HAP-1 (cell line): Measurements from ENCODE around the gene GSTM5.

Source experiments
- DNase-seq, 2 experiments: peaks; one replicate each; pipeline ENCODE4 v3.0.0-alpha.2; 2016 to 2020; ENCODE audit warnings: low spot score in 2 of 2
- H3K27me3 ChIP-seq: fragments of 250-450 bp; sonication (Bioruptor Pico); 2 replicates; pipeline ENCODE4 v1.5.1; 2020; ENCODE audit warnings: low read depth, mild to moderate bottlenecking, moderate library complexity
- H3K36me3 ChIP-seq: fragments of 250-450 bp; sonication (Bioruptor Pico); replicated peaks from 2 replicates; pipeline ENCODE4 v1.5.1; 2020; ENCODE audit warnings: mild to moderate bottlenecking
- H3K4me1 ChIP-seq: fragments of 250-450 bp; sonication (Bioruptor Pico); 2 replicates; pipeline ENCODE4 v1.5.1; 2020; ENCODE audit warnings: mild to moderate bottlenecking
- H3K4me3 ChIP-seq: fragments of 250-450 bp; sonication (Bioruptor Pico); 2 replicates; pipeline ENCODE4 v1.5.1; 2020; ENCODE audit warnings: mild to moderate bottlenecking, moderate library complexity
- H3K9me3 ChIP-seq: fragments of 250-450 bp; sonication (Bioruptor Pico); 2 replicates; pipeline ENCODE4 v1.5.1; 2020; ENCODE audit warnings: mild to moderate bottlenecking, moderate library complexity
- in situ Hi-C: fragments of 300-500 bp; cut with MboI; formaldehyde crosslinking; loops from 3 replicates; pipeline ENCODE4 v1.14.3; 2020; ENCODE audit warnings: low sequenced_read_pairs, inconsistent platforms, mixed read lengths

The GSTM5 gene

DNA sequence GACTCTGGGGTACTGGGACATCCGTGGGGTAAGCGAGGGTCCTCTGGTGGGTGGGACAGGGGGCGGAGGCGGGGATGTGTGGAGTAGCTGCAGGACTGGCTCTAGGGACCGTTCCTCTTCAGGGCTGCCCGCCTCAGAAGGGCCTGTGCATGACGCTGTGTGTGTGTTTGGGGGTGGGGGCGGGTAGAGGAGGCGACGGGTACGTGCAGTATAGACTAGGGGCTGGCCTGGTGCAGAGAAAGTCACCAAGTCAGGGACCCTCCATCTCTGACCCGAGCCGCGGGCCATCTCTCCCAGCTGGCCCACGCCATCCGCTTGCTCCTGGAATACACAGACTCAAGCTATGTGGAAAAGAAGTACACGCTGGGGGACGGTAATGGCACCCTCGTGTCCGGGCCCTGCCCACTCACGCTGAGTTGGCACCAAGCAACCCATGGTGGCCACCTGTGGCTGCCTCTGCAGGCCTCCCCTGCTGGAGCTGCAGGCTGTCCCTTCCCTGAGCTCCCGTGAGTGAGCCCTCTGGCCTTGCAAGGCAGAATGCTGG lies 342 bp downstream of the GSTM5 start:
- in situ Hi-C loops, result no loop called here
- no peak for DNase-seq
- H3K36me3 ChIP-seq, result no peaks in the 10 kb centered on the region
- H3K4me1 ChIP-seq, result no peaks in the 10 kb centered on the region
- H3K27me3 ChIP-seq, result no peaks in the 10 kb centered on the region
- H3K4me3 ChIP-seq, result no peak overlapping the region
- no peaks in the 10 kb centered on the region for H3K9me3 ChIP-seq

DNA sequence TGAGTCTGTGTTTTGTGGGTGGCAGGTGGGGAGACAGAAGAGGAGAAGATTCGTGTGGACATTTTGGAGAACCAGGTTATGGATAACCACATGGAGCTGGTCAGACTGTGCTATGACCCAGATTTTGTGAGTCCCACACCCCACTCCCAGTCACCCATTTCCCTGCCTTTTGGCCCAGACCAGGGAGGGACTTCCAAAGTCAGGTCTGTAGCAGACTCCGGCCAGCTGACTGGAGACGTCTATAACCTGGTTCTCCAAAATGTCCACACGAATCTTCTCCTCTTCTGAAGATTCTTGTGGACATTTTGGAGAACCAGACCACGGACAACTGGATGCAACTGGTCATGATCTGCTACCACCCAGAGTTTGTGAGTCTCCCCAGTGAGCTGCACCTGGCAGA lies 1.6 kb downstream of the GSTM5 start:
- no peak for DNase-seq
- Histone ChIP-seq H3K9me3 (no peaks in the 10 kb centered on the region), H3K4me3 (no peak overlapping the region), H3K4me1 (no peaks in the 10 kb centered on the region), H3K36me3 (no peaks in the 10 kb centered on the region), H3K27me3 (no peaks in the 10 kb centered on the region)
- in situ Hi-C loops, result no loop called here

DNA sequence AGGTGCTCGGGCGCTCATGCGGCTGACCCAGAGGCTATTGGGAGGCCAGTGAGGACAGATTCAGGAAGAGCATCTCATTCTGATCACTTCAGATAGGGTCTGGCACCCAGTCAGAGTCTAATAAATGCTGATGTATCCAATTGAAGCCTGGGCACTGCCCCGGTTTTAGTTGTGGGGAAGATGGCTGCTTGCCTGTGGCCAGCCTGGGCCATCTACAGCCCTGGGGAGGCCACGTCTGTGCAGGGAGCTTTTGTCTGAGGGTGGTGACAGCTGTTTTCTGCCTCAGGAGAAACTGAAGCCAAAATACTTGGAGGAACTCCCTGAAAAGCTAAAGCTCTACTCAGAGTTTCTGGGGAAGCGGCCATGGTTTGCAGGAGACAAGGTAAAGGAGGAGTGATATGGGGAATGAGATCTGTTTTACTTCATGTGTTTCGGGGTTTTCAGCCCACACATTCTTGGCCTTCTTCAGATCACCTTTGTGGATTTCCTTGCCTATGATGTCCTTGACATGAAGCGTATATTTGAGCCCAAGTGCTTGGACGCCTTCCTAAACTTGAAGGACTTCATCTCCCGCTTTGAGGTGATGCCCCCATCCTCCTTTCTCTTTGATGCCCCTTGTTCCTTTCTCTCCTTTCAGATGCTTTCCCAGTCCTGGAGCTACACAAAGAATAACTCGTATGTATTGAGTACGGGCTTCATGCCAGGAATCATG lies 2.8 kb downstream of the GSTM5 start:
- no peak for DNase-seq
- no peak overlapping the region for H3K4me3 ChIP-seq
- H3K4me1 ChIP-seq, result peaks cover 7% of the 10 kb centered on the region
- H3K27me3 ChIP-seq, result no peaks in the 10 kb centered on the region
- no peaks in the 10 kb centered on the region for H3K36me3 ChIP-seq
- no peaks in the 10 kb centered on the region for H3K9me3 ChIP-seq
- in situ Hi-C loops, result no loop called here

DNA sequence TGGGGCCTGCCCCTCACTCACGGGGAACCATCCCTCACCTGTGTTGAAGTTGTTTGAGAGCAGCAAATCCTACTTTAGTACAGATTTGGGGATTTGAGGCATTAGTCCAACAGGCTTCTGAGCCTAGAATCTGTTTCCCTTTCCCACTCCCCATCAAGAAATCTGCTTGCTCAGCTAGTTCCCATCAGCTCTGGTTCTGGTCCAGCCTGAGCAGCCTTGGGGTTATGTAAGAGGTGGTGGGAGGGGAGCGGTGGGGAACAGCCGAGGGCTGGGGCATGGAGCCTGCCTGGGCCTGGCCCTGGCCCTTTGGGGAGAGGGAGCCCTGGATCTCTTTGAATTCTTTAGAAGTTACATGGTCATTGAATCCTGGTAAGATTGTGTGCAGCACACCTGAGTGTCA lies 4.1 kb downstream of the GSTM5 start:
- in situ Hi-C loops, result no loop called here
- Histone ChIP-seq H3K4me3 (no peak overlapping the region), H3K27me3 (no peaks in the 10 kb centered on the region), H3K4me1 (peaks cover 10% of the 10 kb centered on the region), H3K9me3 (no peaks in the 10 kb centered on the region), H3K36me3 (no peaks in the 10 kb centered on the region)
- no peak for DNase-seq

DNA sequence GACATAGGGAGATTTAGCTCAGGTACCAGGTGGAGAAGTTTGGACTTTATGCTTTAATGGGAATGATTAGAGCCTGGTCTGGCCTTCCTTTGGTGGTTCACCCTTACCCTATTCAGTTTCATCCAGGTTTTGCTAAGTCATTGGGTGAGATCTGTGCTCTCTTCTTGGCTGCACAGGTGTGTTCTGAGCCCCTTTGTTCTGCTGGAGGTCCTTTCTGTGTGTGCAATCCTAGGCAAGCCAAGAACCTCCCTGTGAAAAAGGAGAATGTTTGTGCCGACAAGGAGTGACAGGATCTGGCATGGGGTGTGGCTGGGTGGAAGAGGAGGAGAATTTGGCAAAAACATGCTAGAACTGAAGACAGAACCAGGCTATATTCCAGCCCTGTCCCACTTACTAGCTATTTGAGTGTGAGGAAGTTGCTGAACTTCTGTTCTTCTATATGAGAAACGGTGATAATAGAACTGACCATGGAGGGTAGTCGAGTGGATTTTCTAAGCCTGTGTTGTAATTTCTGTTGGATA lies 4.6 kb downstream of the GSTM5 start:
- in situ Hi-C loops, result no loop called here
- no peak overlapping the region for H3K4me3 ChIP-seq
- no peak for DNase-seq

DNA sequence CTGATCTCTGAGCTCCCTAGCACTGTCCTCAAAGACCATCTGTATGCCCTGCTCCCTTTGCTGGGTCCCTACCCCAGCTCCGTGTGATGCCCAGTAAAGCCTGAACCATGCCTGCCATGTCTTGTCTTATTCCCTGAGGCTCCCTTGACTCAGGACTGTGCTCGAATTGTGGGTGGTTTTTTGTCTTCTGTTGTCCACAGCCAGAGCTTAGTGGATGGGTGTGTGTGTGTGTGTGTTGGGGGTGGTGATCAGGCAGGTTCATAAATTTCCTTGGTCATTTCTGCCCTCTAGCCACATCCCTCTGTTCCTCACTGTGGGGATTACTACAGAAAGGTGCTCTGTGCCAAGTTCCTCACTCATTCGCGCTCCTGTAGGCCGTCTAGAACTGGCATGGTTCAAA lies 5.7 kb downstream of the GSTM5 start:
- H3K4me3 ChIP-seq, result no peak overlapping the region
- 0 out of 2 replicates have a peak, but pooled peaks cover 2% of the 10 kb centered on the region for H3K9me3 ChIP-seq
- H3K27me3 ChIP-seq, result no peaks in the 10 kb centered on the region; the same call in 1 of the 2 replicates
- in situ Hi-C loops, result no loop called here
- DNase-seq, result no peak
- no peaks in the 10 kb centered on the region for H3K36me3 ChIP-seq
- H3K4me1 ChIP-seq, result peaks cover 19% of the 10 kb centered on the region

More for the DNA sequence above, 4.6 kb downstream of the GSTM5 start:
- H3K4me1 ChIP-seq, result peaks cover 15% of the 10 kb centered on the region
- no peaks in the 10 kb centered on the region for H3K27me3 ChIP-seq
- no peaks in the 10 kb centered on the region for H3K9me3 ChIP-seq
- no peaks in the 10 kb centered on the region for H3K36me3 ChIP-seq

DNA sequence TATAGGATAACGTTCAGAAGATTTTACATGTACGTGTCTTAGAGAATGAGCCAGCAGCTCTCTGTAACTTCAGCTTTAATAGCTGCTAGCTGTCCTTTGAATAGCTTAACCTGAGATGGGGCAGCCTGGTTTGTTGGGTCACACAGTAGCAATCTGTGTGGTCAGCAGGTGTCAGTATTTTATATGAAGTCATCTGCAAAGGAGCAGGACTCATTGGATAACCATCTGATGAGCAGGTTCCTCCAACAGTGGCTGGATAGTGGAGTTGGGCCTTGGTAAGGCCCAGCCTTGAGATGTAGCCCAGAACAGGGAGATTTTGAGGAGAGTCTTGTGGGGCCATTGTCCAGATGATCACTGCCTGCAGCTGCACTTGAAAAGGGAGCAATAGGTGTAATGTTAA lies 6.4 kb downstream of the GSTM5 start:
- Histone ChIP-seq H3K27me3 (no peaks in the 10 kb centered on the region; the same call in 1 of the 2 replicates), H3K9me3 (0 out of 2 replicates have a peak, but pooled peaks cover 2% of the 10 kb centered on the region), H3K36me3 (no peaks in the 10 kb centered on the region), H3K4me1 (peaks cover 19% of the 10 kb centered on the region), H3K4me3 (no peak overlapping the region)
- in situ Hi-C loops, result no loop called here
- DNase-seq, result no peak

DNA sequence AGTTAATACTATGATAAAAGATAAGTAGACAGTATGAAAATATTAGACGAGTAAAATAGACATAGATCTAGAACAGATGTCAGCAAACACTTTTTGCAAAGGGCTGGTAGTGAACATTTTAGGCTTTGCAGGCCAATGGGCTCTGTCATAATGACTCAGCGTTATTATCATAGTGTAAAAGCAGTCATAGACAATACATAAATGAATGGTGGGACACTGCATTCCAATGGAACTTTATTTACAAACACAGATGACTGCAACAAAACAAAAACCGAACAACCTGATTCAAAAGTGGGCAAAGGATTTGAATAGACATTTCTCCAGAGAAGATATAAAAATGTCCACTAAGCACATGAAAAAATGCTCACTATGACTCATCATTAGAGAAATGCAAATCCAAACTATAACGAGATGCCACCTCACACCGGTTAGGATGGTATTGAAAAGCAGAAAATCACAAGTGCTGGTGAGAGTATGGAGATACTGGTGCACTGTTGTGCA lies 7.3 kb downstream of the GSTM5 start:
- H3K27me3 ChIP-seq, result no peaks in the 10 kb centered on the region; the same call in 1 of the 2 replicates
- no peak overlapping the region for H3K4me3 ChIP-seq
- no peaks in the 10 kb centered on the region for H3K36me3 ChIP-seq
- H3K9me3 ChIP-seq, result 0 out of 2 replicates have a peak, but pooled peaks cover 2% of the 10 kb centered on the region
- no peak for DNase-seq
- in situ Hi-C loops, result no loop called here
- peaks cover 19% of the 10 kb centered on the region for H3K4me1 ChIP-seq

DNA sequence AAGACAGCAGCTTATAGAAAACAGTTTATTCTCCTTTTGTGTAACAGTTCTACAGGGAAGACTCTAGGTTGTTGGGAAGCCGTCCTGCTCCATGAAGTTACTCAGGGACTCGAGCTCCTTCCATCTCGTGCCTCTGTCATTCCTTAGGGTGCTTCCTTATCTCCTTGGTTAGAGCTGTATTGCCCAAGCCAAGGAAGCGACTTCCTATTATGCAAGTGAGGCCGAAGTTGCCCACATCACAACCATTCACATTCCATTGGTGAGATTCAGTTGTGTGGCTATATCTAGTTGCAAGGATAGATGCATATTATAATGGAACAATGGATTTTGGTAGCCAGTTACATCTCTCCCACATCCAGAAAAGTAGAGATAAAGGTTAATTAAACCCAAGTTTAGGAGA lies 9.0 kb downstream of the GSTM5 start:
- no peak for DNase-seq
- Histone ChIP-seq H3K4me3 (no peak overlapping the region), H3K36me3 (no peaks in the 10 kb centered on the region), H3K4me1 (peaks cover 19% of the 10 kb centered on the region), H3K9me3 (0 out of 2 replicates have a peak, but pooled peaks cover 2% of the 10 kb centered on the region), H3K27me3 (no peaks in the 10 kb centered on the region; the same call in 1 of the 2 replicates)
- in situ Hi-C loops, result no loop called here

DNA sequence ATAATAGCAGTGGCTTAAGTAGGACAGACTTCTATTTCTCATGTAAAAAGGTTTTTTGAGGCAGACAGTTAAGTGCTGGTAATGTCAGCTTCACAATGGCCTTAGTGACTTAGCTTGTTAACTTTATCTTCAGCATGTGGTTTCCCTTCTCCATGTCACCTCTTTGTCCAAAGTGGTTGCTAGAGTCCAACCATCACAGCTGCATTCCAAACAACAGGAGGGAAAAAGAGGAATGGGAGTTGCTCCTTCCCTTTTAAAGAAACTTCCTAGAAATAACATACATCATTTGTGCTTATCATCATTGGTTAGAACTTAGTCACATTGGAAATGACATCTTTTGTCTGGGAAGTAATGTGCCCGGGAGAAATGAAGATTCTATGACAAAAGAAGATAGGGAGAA lies 9.9 kb downstream of the GSTM5 start:
- H3K9me3 ChIP-seq, result 0 out of 2 replicates have a peak, but pooled peaks cover 2% of the 10 kb centered on the region
- no peak overlapping the region for H3K4me3 ChIP-seq
- peaks cover 21% of the 10 kb centered on the region for H3K4me1 ChIP-seq
- H3K36me3 ChIP-seq, result no peaks in the 10 kb centered on the region
- no peaks in the 10 kb centered on the region; the same call in 1 of the 2 replicates for H3K27me3 ChIP-seq
- no peak for DNase-seq
- in situ Hi-C loops, result no loop called here

DNA sequence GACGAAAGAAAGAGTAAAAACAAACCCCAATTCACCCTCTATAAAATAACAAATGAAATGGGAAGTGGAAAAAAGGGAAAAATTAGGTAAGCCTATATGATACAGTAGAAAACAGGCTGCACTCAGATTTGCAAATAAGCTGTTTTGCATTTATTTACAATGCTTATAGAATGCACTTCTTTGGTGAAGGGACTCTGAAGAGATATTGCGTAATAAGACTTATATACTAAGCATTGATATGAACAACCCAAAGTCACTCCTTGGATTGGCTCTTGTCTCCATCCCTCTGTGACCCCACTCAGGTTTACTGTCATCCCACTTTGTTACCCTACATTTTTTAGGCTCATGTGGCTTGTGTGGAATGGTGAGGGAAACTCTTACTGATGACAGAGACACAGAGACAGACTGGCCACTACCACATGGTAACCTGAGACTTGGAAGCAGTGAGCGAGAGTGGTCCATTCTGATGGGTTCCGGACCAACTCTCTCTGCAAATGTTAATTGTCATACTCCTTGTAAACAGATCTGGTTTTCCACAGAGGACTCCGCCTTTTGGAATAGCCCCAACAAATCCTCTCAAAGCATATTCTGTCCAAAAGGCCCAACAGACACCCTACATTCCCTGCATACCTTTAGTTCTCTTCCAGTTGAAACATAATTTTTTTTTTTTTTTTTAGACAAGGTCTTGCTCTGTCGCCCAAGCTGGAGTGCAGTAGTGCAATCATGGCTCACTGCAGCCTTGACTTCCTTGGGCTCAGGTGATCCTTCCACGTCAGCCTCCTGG lies 11.0 kb downstream of the GSTM5 start:
- no peaks in the 10 kb centered on the region; the same call in 1 of the 2 replicates for H3K27me3 ChIP-seq
- H3K4me3 ChIP-seq, result no peak overlapping the region
- in situ Hi-C loops, result no loop called here
- DNase-seq, result no peak
- 0 out of 2 replicates have a peak, but pooled peaks cover 2% of the 10 kb centered on the region for H3K9me3 ChIP-seq
- no peaks in the 10 kb centered on the region for H3K36me3 ChIP-seq
- H3K4me1 ChIP-seq, result peaks cover 21% of the 10 kb centered on the region

DNA sequence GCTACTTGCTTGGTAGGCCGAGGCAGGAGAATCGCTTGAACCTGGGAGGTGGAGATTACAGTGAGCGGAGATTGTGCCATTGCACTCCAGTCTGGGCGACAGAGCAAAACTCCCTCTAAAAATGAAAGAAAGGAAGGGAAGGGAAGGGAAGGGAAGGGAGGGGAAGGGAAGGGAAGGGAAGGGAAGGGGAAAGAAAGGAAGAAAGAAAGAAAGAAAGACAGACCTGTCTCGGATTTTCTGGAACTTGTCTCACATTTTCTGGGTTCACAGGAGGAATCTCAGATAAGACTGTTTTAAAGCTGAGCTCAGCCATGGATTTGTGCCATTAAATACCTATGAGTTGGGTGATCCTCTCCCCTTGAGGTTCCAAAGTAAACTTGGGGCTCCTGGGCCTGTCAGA lies 12.9 kb downstream of the GSTM5 start:
- Histone ChIP-seq H3K36me3 (no peaks in the 10 kb centered on the region), H3K27me3 (no peaks in the 10 kb centered on the region; the same call in 1 of the 2 replicates), H3K4me1 (peaks cover 14% of the 10 kb centered on the region; the same call in 1 of the 2 replicates), H3K4me3 (no peak overlapping the region), H3K9me3 (0 out of 2 replicates have a peak, but pooled peaks cover 2% of the 10 kb centered on the region)
- in situ Hi-C loops, result no loop called here
- no peak for DNase-seq

DNA sequence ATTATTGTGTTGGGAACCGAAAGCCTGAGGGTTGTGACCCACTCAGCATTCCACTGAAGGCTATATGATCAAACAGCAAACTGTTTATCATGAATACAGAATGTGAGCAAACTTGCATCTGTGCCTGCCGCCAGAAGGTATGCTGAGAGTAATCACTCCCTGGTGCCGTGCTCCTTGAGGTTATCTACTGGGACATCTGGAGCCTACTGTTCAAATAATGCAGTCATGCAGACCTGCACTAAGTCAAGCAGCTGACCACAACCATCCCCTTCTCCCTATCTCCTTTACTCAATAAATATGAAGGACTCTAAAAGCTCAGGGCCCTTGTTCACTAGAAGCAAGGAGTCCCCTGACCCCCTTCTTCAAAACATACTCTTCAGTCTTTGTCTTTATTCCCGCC lies 13.5 kb downstream of the GSTM5 start:
- Histone ChIP-seq H3K36me3 (no peaks in the 10 kb centered on the region), H3K9me3 (0 out of 2 replicates have a peak, but pooled peaks cover 2% of the 10 kb centered on the region), H3K4me1 (peaks cover 16% of the 10 kb centered on the region), H3K4me3 (no peak overlapping the region), H3K27me3 (no peaks in the 10 kb centered on the region; the same call in 1 of the 2 replicates)
- DNase-seq, result no peak
- in situ Hi-C loops, result no loop called here
